Coronary artery (tissue), 2 donors: ENCODE measurements around the gene DYSF.
A peak's percentile ranks its signal among the peaks of the same experiment; 100 is the strongest.

Experiments
- DNase-seq: peaks from one replicate; pipeline ENCODE4 v3.0.0-alpha.2; 2017; ENCODE audit warnings: low spot score
- H3K27ac ChIP-seq, 2 donors: fragments of 200-600 bp; sonication (generic); one replicate each; pipeline ENCODE4 v1.5.1; 2016 to 2019
- H3K4me3 ChIP-seq: fragments of 200-600 bp; sonication (generic); 2 replicates; pipeline ENCODE4 v1.5.1; 2016; ENCODE audit warnings: mild to moderate bottlenecking, moderate library complexity
- TF ChIP-seq, protein P1 (sequence below): fragments of 200-600 bp; sonication (generic); IDR thresholded peaks from one replicate; pipeline ENCODE4 v1.5.1; 2019; ENCODE audit warnings: antibody characterized with exemption

DYSF gene

DNA sequence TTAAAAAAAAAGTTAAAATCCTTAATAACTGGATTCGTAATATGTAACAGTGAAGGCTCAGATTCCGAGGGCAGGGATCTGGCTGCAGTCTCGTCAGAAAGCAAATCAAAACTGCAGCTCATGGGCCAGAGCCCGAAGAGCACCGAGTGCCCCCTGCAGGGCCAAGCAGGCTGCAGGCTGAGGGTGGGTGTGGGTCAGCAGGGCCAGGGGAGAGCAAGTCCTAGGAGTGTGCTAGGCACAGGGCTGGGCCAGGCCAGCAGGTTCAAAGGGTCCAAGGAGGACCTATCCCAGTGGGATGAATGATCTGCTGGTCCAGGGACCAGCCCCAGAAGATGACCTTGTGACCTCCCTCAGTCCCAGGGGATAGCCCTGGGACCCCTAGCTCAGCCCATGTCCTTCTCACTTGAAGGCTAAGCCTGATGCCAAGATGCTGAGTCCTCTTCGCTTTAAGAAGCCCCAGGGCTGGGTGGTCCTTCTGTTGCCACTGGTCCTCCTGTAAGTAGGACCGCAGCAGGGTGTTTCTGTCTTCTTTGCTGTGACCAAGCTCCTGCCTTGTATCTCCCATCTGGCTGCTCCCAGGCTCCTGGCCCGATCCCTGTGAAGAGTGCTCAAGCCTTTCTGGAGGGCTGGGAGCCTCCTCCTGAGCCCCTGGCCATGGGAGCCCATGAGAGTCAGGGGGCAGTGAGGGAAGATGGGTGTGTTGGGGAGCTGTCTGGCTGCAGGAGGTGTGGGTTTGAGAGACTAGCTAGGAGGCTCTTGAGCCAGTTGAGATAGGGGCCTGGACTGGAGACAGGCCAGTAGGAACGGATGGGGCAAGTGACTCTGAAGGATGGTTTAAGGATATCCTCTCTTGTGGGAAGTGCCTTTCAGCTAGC, 150.7 kb downstream of the DYSF start:
- Histone ChIP-seq H3K4me3 (no peak overlapping the region), H3K27ac (no peak overlapping the region)
- DNase-seq, result peak; percentile 67
- TF ChIP-seq, protein P1, sequence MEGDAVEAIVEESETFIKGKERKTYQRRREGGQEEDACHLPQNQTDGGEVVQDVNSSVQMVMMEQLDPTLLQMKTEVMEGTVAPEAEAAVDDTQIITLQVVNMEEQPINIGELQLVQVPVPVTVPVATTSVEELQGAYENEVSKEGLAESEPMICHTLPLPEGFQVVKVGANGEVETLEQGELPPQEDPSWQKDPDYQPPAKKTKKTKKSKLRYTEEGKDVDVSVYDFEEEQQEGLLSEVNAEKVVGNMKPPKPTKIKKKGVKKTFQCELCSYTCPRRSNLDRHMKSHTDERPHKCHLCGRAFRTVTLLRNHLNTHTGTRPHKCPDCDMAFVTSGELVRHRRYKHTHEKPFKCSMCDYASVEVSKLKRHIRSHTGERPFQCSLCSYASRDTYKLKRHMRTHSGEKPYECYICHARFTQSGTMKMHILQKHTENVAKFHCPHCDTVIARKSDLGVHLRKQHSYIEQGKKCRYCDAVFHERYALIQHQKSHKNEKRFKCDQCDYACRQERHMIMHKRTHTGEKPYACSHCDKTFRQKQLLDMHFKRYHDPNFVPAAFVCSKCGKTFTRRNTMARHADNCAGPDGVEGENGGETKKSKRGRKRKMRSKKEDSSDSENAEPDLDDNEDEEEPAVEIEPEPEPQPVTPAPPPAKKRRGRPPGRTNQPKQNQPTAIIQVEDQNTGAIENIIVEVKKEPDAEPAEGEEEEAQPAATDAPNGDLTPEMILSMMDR, result no peak

DNA sequence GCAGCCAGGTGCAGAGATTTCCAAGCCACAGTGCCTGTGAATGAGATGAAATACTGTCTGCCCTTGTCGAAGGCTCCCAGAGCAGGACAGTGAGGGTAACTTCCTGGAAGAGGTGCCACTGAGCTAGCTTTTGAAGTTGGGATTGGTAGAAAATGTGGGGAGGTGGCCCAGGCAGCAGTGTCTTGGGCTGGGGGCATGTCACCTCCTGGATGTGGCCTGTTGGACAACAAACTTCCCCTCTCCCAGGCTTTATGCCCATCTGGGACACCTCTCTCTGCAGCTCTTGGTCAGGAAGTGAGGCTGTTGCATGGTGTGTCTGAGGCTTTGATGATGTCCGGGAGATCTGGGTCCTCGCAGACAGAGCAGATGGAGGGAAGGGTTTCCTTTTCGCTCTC, 151.4 kb downstream of the DYSF start:
- H3K4me3 ChIP-seq, result no peak overlapping the region
- no peak overlapping the region for H3K27ac ChIP-seq
- TF ChIP-seq, protein P1, result no peak
- peak; percentile 65 for DNase-seq

DNA sequence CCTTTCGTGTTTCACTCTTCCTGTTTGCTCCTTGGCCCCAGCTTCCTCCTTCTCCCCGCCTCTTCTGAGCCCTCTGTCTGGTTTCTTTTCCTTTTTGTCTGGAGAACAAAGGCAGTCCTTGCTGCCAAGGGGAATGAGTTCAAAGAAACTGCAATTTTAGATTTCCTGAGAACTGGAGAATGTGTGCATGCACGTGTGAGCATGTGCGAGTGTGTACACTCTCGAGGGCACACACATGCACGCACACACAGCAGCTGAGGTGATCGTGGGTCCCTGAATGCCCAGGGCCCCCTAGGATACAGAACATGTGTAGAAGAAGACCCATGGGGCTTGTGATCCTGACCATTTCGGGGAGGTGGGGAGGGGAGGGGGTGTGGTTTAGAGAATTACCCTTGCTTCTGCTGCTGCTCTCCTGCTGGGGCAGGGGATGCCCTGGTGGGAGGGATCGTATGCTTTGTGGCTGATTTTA, 151.8 kb downstream of the DYSF start:
- Histone ChIP-seq H3K27ac (no peak overlapping the region), H3K4me3 (no peak overlapping the region)
- no peak for DNase-seq
- TF ChIP-seq, protein P1, result no peak

DNA sequence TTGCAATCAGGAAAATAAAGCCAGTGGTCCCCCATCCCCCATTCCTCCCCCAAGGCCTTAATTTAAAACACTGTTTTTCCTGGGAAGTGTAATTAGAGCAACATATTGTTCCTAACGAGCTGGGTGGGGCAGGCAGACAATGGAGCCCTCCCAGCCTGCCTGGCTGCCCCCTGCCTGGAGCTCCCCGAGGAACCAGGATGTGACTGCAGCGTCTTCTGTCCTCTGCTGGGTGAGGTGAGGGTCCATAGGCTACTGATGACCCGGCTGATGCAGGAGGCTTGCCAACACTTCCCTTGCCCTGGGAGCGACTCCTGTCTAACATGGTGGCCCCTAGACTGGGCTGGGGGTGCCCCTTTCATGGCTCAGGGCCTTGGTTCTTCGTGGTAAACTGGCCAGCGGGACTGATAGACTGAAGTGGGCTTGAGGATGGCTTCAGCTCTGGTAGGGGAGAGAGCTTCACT, 152.4 kb downstream of the DYSF start:
- DNase-seq, result peak; percentile 64
- H3K27ac ChIP-seq, result no peak overlapping the region

DNA sequence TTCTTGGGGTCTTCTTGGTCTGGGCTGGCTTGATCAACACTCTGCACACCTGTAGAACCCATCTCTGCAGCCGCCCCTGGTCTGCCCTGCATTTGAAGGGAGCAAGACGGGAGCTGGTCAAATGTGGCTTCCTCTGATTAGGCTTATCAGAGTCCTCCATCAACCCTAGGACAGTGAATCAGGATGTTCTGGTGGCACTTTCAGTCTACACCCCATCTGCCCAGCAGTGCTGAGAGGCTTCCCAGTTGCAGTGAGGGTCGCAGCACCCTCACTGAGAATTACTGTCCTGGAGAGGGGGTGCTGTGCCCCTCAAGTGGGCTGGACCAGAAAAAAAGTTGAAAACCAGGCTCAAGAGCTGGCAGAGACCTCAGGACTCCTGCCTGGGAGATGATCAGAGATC, 152.9 kb downstream of the DYSF start:
- no peak for DNase-seq
- Histone ChIP-seq H3K27ac (no peak overlapping the region), H3K4me3 (no peak overlapping the region)
- TF ChIP-seq, protein P1, result no peak

More for the DNA sequence above, 152.4 kb downstream of the DYSF start:
- TF ChIP-seq, protein P1, result no peak
- no peak overlapping the region for H3K4me3 ChIP-seq

DNA sequence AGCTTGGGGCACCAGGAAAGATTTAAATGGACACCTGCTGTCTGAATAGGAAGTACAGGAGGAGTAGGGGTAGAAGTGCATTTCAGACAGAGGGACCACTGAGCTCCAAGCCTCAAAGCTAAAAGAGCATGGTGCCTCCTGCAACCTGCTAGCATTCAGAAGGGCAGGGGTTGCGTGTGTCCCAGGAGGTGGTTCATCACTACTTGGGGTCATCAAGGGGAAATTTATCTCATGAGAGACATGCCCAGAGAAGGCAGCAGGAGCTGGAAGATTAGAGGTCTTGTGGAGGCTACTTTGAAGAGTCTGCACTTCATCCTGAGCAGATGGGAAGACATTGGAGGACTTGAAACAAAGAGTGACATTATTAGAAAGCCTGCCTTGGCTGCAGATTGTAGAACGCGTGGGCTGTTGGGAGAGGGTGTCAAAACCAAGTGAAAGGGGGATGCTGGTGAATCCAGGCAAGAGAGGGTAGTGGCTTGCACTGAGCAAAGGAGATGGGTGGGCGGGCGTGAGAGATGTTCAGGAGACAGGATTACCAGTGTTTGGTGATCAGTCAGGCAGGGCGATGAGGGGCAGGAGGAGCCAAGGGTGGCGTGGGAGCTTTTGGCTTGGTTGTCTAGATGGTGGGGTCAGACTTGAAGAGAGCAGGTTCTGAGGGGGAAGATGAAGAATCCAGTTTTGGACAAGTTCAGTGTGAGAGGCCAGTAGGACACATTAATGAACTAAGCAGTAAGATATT, 154.0 kb downstream of the DYSF start:
- H3K27ac ChIP-seq, result no peak overlapping the region
- DNase-seq, result no peak
- no peak overlapping the region for H3K4me3 ChIP-seq
- TF ChIP-seq, protein P1, result no peak
